Neuronal stem cell (in vitro differentiated cells): ENCODE measurements around the gene IL1B.

Experiments
- DNase-seq: peaks from one replicate; pipeline ENCODE4 v3.0.0-alpha.2; 2013; ENCODE audit warnings: low spot score
- H2AFZ ChIP-seq: one replicate; pipeline ENCODE4 v1.6.1; 2013; ENCODE audit warnings: mild to moderate bottlenecking, low read length, inconsistent platforms
- H2AK5ac ChIP-seq: 2 replicates; pipeline ENCODE4 v1.6.1; 2013; ENCODE audit warnings: low read depth, mild to moderate bottlenecking, inconsistent platforms, low read length, moderate library complexity, mixed read lengths
- H2BK120ac ChIP-seq: 2 replicates; pipeline ENCODE4 v1.6.1; 2013; ENCODE audit warnings: low read depth, mild to moderate bottlenecking, inconsistent platforms, low read length, moderate library complexity, mixed read lengths
- H2BK12ac ChIP-seq: one replicate; pipeline ENCODE4 v1.6.1; 2013; ENCODE audit warnings: low read length, inconsistent platforms
- H2BK15ac ChIP-seq: 2 replicates; pipeline ENCODE4 v1.6.1; 2013; ENCODE audit warnings: mild to moderate bottlenecking, low read length, inconsistent platforms, mixed read lengths
- H2BK5ac ChIP-seq: one replicate; pipeline ENCODE4 v1.6.1; 2013; ENCODE audit warnings: inconsistent platforms, mild to moderate bottlenecking, low read length, moderate library complexity
- H3K14ac ChIP-seq: one replicate; pipeline ENCODE4 v1.6.1; 2013; ENCODE audit warnings: low read length, inconsistent platforms
- H3K18ac ChIP-seq: 2 replicates; pipeline ENCODE4 v1.6.1; 2013; ENCODE audit warnings: low read length, inconsistent platforms
- H3K23ac ChIP-seq: 2 replicates; pipeline ENCODE4 v1.6.1; 2013; ENCODE audit warnings: low read depth, mild to moderate bottlenecking, mixed read lengths, low read length, inconsistent platforms; ENCODE audit not compliant: poor library complexity
- H3K27ac ChIP-seq: replicated peaks from 3 replicates; pipeline ENCODE4 v1.5.1; 2013; ENCODE audit warnings: low read length, inconsistent platforms
- H3K27me3 ChIP-seq, 3 experiments: 2 replicates each; pipeline ENCODE4 v1.6.1; 2013; ENCODE audit warnings: low read length in 3 of 3, mild to moderate bottlenecking in 2 of 3, inconsistent platforms in 1 of 3, low read depth in 1 of 3, mixed read lengths in 1 of 3, moderate library complexity in 1 of 3; ENCODE audit not compliant: control insufficient read depth in 3 of 3, insufficient read depth in 3 of 3
- H3K36me3 ChIP-seq, 2 donors: replicated peaks in 1 of 2; 2 replicates each; pipeline ENCODE4 v1.6.1; 2013; ENCODE audit warnings: low read length in 2 of 2; ENCODE audit not compliant: control insufficient read depth in 2 of 2, insufficient read depth in 2 of 2
- H3K4ac ChIP-seq: 2 replicates; pipeline ENCODE4 v1.6.1; 2013; ENCODE audit warnings: inconsistent platforms, mild to moderate bottlenecking, low read length, moderate library complexity
- H3K4me1 ChIP-seq, 2 donors: 1 replicate in 1 of 2; 2 replicates in 1 of 2; pipeline ENCODE4 v1.6.1; 2013; ENCODE audit warnings: low read length in 2 of 2, low read depth in 1 of 2; ENCODE audit not compliant: control insufficient read depth in 2 of 2, insufficient read depth in 1 of 2
- H3K4me2 ChIP-seq: one replicate; pipeline ENCODE4 v1.6.1; 2013; ENCODE audit warnings: mild to moderate bottlenecking, low read length, inconsistent platforms; ENCODE audit not compliant: insufficient read depth, poor library complexity, severe bottlenecking
- H3K4me3 ChIP-seq, 2 donors: 2 replicates each; pipeline ENCODE4 v1.5.1; 2013; ENCODE audit warnings: low read length in 2 of 2, mild to moderate bottlenecking in 2 of 2, inconsistent platforms in 1 of 2, moderate library complexity in 1 of 2
- H3K79me1 ChIP-seq: one replicate; pipeline ENCODE4 v1.6.1; 2013; ENCODE audit warnings: low read depth, mild to moderate bottlenecking, inconsistent platforms, low read length, moderate library complexity
- H3K9ac ChIP-seq: one replicate; pipeline ENCODE4 v1.6.1; 2013; ENCODE audit warnings: mild to moderate bottlenecking, low read depth, low read length, inconsistent platforms; ENCODE audit not compliant: poor library complexity
- H3K9me3 ChIP-seq, 2 donors: replicated peaks in 1 of 2; 2 replicates each; pipeline versions ENCODE3 to v1.6.1; 2013; ENCODE audit warnings: low read length in 2 of 2, mild to moderate bottlenecking in 2 of 2, inconsistent platforms in 1 of 2, low read depth in 1 of 2, mixed read lengths in 1 of 2, moderate library complexity in 1 of 2; ENCODE audit not compliant: control insufficient read depth in 2 of 2, insufficient read depth in 1 of 2
- H4K8ac ChIP-seq: one replicate; pipeline ENCODE4 v1.6.1; 2013; ENCODE audit warnings: low read depth, mild to moderate bottlenecking, inconsistent platforms, low read length, moderate library complexity
- H4K91ac ChIP-seq: one replicate; pipeline ENCODE4 v1.6.1; 2013; ENCODE audit warnings: low read length, low read depth, mild to moderate bottlenecking, inconsistent platforms; ENCODE audit not compliant: poor library complexity
- WGBS, 2 donors: extraction: QIAGEN DNeasy Blood & Tissue Kit; methylation state at CpG; one replicate each; pipeline ENCODE4 v1.1.7; 2013; ENCODE audit warnings: missing lambda C conversion rate in 2 of 2, mixed read lengths in 1 of 2; ENCODE audit not compliant: insufficient read length in 2 of 2, insufficient replicate concordance in 1 of 2; ENCODE audit errors: extremely low coverage in 2 of 2; 5-methylcytosine and 5-hydroxymethylcytosine counted together

IL1B gene

DNA sequence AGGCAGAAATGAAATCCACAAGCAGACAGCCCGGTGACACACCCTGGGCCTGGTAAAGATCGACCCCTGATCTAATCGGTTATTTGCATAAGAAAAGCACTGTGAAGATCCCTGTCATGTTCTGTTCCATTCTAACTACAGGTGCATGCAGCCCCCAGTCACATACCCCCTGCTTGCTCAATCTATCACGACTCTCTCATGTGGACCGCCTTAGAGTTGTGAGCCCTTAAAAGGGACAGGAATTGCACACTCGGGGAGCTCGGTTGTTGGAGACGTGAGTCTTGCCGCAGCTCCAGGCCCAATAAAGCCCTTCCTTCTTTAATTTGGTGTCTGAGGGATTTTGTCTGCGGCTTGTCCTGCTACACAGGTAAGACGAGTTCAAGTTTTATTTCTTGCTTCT, 13.4 kb upstream of the IL1B start:
- H2BK5ac ChIP-seq = no peak overlapping the region
- no CpG with 5 or more reads among the region's 11 CpGs for WGBS, 2 donors

DNA sequence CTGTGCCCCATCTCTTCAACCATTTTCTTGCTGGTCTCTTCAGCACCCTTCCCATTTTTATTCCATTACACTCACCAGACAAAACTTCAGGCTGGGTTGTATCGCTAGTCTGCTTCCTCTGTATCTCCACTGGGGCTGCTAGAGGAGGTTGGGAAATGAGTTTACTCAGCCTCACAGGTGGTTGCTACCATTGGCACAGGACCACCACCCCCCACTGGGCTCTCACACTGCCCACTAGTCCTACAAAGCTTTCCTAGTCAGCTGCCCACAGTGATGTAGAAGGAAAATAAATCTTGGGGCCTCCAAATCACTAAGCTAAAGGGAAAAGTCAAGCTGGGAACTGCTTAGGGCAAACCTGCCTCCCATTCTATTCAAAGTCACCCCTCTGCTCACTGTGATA, 12.3 kb upstream of the IL1B start:
- peaks cover 0 to 4% of the 10 kb centered on the region in 2 donors for H3K9me3 ChIP-seq
- DNase-seq = no peak
- no peak overlapping the region for H3K9ac ChIP-seq
- H3K14ac ChIP-seq = no peak overlapping the region
- H3K36me3 ChIP-seq = no peaks in the 10 kb centered on the region
- no peak overlapping the region for H2BK5ac ChIP-seq
- no peak overlapping the region for H3K4ac ChIP-seq
- no peak overlapping the region for H4K8ac ChIP-seq
- H3K18ac ChIP-seq = no peak overlapping the region
- no peak overlapping the region for H2AK5ac ChIP-seq
- H3K4me2 ChIP-seq = no peak overlapping the region
- H3K79me1 ChIP-seq = no peaks in the 10 kb centered on the region
- no peak overlapping the region for H2BK12ac ChIP-seq
- no peak overlapping the region for H2AFZ ChIP-seq
- WGBS, 2 donors = no CpG with 5 or more reads among the region's 1 CpG
- no peak overlapping the region for H3K4me3 ChIP-seq
- H3K4me1 ChIP-seq = no peaks in the 10 kb centered on the region
- H3K27me3 ChIP-seq = peaks cover 0 to 2% (median 0%) of the 10 kb centered on the region in 3 experiments
- no peak overlapping the region for H3K23ac ChIP-seq
- H4K91ac ChIP-seq = no peak overlapping the region
- H3K27ac ChIP-seq = no peak overlapping the region
- no peak overlapping the region for H2BK120ac ChIP-seq
- H2BK15ac ChIP-seq = no peak overlapping the region

More for the DNA sequence above, 13.4 kb upstream of the IL1B start:
- H3K18ac ChIP-seq = no peak overlapping the region
- no peak overlapping the region for H2AK5ac ChIP-seq
- no peak overlapping the region for H2AFZ ChIP-seq
- H4K91ac ChIP-seq = no peak overlapping the region
- no peak overlapping the region for H3K9ac ChIP-seq
- H3K27ac ChIP-seq = no peak overlapping the region
- no peak overlapping the region for H3K4me3 ChIP-seq
- peaks cover 0 to 4% of the 10 kb centered on the region in 2 donors for H3K9me3 ChIP-seq
- no peak for DNase-seq
- no peak overlapping the region for H3K23ac ChIP-seq
- H3K27me3 ChIP-seq = no peaks in the 10 kb centered on the region
- no peaks in the 10 kb centered on the region for H3K79me1 ChIP-seq
- no peak overlapping the region for H3K4me2 ChIP-seq
- no peaks in the 10 kb centered on the region for H3K36me3 ChIP-seq
- H2BK120ac ChIP-seq = no peak overlapping the region
- H3K4ac ChIP-seq = no peak overlapping the region
- no peak overlapping the region for H3K14ac ChIP-seq
- H4K8ac ChIP-seq = no peak overlapping the region
- no peak overlapping the region for H2BK15ac ChIP-seq
- H3K4me1 ChIP-seq = no peaks in the 10 kb centered on the region
- H2BK12ac ChIP-seq = no peak overlapping the region

DNA sequence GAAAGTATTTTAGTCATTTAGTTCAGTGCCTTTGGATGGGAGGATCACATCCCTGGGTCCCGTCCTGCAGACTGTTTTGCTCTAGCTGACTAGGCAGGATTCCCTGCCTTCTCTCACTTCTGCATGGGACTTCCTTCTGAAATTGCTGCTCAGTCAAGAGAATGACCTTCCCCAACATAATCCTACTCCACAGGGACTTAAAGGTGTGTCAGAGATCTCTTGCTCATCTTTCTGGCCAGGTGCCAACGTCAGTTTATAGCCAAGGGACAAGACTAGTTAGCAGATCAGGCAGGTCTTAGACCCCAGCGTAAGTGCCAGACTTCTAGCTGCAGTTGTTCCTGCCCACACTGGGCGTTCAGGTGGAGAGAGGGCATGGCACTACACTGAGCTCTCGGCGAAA, 9.5 kb upstream of the IL1B start:
- H4K91ac ChIP-seq = no peak overlapping the region
- no CpG with 5 or more reads among the region's 6 CpGs for WGBS, 2 donors
- no peak overlapping the region for H3K27ac ChIP-seq
- no peak overlapping the region for H3K14ac ChIP-seq
- H2BK12ac ChIP-seq = no peak overlapping the region
- no peaks in the 10 kb centered on the region for H3K79me1 ChIP-seq
- H3K4me1 ChIP-seq = no peaks in the 10 kb centered on the region
- no peak overlapping the region for H2AFZ ChIP-seq
- H4K8ac ChIP-seq = no peak overlapping the region
- peaks cover 0 to 4% of the 10 kb centered on the region in 2 donors for H3K9me3 ChIP-seq
- H3K4me3 ChIP-seq = no peak overlapping the region
- DNase-seq = no peak
- no peak overlapping the region for H2BK5ac ChIP-seq
- H2BK15ac ChIP-seq = no peak overlapping the region
- no peak overlapping the region for H3K4me2 ChIP-seq
- H3K4ac ChIP-seq = no peak overlapping the region
- H3K23ac ChIP-seq = no peak overlapping the region
- H2AK5ac ChIP-seq = no peak overlapping the region
- no peak overlapping the region for H3K9ac ChIP-seq
- no peak overlapping the region for H3K18ac ChIP-seq
- no peaks in the 10 kb centered on the region for H3K36me3 ChIP-seq
- H2BK120ac ChIP-seq = no peak overlapping the region
- H3K27me3 ChIP-seq = peaks cover 0 to 14% (median 0%) of the 10 kb centered on the region in 3 experiments

DNA sequence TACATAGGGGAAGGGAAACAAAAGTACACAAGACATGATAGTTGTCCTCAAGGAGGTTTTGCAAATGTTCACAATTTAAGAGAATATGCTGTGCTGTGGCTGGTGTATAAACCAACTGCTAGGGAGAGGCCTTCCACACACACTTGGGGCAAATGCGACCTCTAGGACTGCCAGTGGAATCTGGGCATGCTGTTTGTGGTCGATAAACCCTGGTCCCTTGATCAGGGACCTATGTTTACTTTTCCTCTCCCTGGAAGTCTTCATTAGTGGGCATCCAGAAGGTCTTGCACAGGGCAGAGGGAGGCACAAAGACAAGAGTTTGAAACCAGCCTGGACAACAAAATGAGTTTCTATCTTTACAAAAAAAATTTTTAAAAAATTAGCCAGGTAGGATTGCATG, 7.3 kb upstream of the IL1B start:
- Histone ChIP-seq H3K4me2 (no peak overlapping the region), H3K14ac (no peak overlapping the region), H2BK5ac (no peak overlapping the region), H3K18ac (no peak overlapping the region), H2BK12ac (no peak overlapping the region), H3K4me3 (no peak overlapping the region), H2BK120ac (no peak overlapping the region), H3K4ac (no peak overlapping the region), H3K27me3 (peaks cover 0 to 15% (median 0%) of the 10 kb centered on the region in 3 experiments), H3K9me3 (peaks cover 0 to 4% of the 10 kb centered on the region in 2 donors), H3K27ac (no peak overlapping the region), H3K36me3 (no peaks in the 10 kb centered on the region), H2BK15ac (no peak overlapping the region), H3K9ac (no peak overlapping the region), H2AFZ (no peak overlapping the region), H4K91ac (no peak overlapping the region), H2AK5ac (no peak overlapping the region), H4K8ac (no peak overlapping the region), H3K4me1 (no peaks in the 10 kb centered on the region), H3K79me1 (no peaks in the 10 kb centered on the region), H3K23ac (no peak overlapping the region)
- WGBS, 2 donors = no CpG with 5 or more reads among the region's 2 CpGs
- DNase-seq = no peak
